ENCODE data around the gene TSC22D4. TPM values are rescaled to one million over a fixed set of nuclear protein-coding genes. Genes with fewer than 3 reads are reported as not detected.

The TSC22D4 gene
- polyA plus RNA-seq, 3 donors = 23.8 to 91.5 (median 26.3) TPM

GRCh38 chr7:100423315-100423714 lies 55.7 kb downstream of the TSC22D4 start:
- DNase-seq = no peak
- H3K27me3 Mint-ChIP-seq (ENCODE audit: low read depth in 3 of 3) = peaks cover 1 to 4% (median 2%) of the 10 kb centered on the region in 3 donors
- intact Hi-C loops (cut with micrococcal nuclease) = no loop called here
- WGBS (ENCODE audit: insufficient coverage) = no CpG with 5 or more reads among the region's 6 CpGs
- no peaks in the 10 kb centered on the region for H3K9me3 ChIP-seq (replicated peaks in 1 of 2; ENCODE audit: control insufficient read depth in 1 of 2, insufficient read depth in 1 of 2, low read length in 2 of 2)
- no peak overlapping the region for H3K4me3 Mint-ChIP-seq
- no peak overlapping the region for H3K9ac ChIP-seq (ENCODE audit: insufficient read depth, low read length, poor library complexity, severe bottlenecking)
- no peaks in the 10 kb centered on the region for H3K27me3 ChIP-seq (ENCODE audit: control insufficient read depth in 2 of 2, insufficient read depth in 2 of 2, low read length in 2 of 2)
- no peak overlapping the region for H2AFZ ChIP-seq (ENCODE audit: insufficient read depth, low read depth, low read length, poor library complexity, severe bottlenecking)
- peaks cover 0 to 2% (median 0%) of the 10 kb centered on the region in 7 donors for H3K9me3 Mint-ChIP-seq
- peaks cover 7 to 8% of the 10 kb centered on the region in 2 donors for H3K4me1 ChIP-seq (ENCODE audit: control insufficient read depth in 1 of 2, insufficient read depth in 2 of 2, low read length in 2 of 2)
- no peaks in the 10 kb centered on the region for H3K79me2 ChIP-seq (ENCODE audit: insufficient read depth, low read length)
- no peak overlapping the region for H3K27ac Mint-ChIP-seq
- H3K27ac ChIP-seq (ENCODE audit: low read depth in 1 of 2, low read length in 2 of 2) = no peak overlapping the region
- no peak overlapping the region for H3K4me3 ChIP-seq (replicated peaks in 1 of 3; ENCODE audit: low read depth in 2 of 3, low read length in 3 of 3)
- no peak for TF ChIP-seq CTCF (IDR thresholded peaks at IDR 0.05)
- H3K4me1 Mint-ChIP-seq = peaks cover 8% of the 10 kb centered on the region
- peaks cover 33 to 52% of the 10 kb centered on the region in 2 donors for H3K36me3 ChIP-seq (replicated peaks in 1 of 2; ENCODE audit: control insufficient read depth in 1 of 2, insufficient read depth in 2 of 2, low read length in 2 of 2)
- no peak overlapping the region for H3K4me2 ChIP-seq (replicated peaks; ENCODE audit: extremely low read depth, low read length, poor library complexity, severe bottlenecking)
- H4K20me1 ChIP-seq (ENCODE audit: insufficient read depth, low read length) = peaks cover 4% of the 10 kb centered on the region
- peaks cover 51 to 53% of the 10 kb centered on the region in 2 donors for H3K36me3 Mint-ChIP-seq

GRCh38 chr7:100419660-100420226 lies 59.3 kb downstream of the TSC22D4 start:
- no peak for TF ChIP-seq CTCF (IDR thresholded peaks at IDR 0.05)
- Histone ChIP-seq H3K9ac (ENCODE audit: insufficient read depth, low read length, poor library complexity, severe bottlenecking) (no peak overlapping the region), H3K36me3 (replicated peaks in 1 of 2; ENCODE audit: control insufficient read depth in 1 of 2, insufficient read depth in 2 of 2, low read length in 2 of 2) (peaks cover 50 to 86% of the 10 kb centered on the region in 2 donors), H3K4me3 (replicated peaks in 1 of 3; ENCODE audit: low read depth in 2 of 3, low read length in 3 of 3) (no peak overlapping the region), H3K27ac (ENCODE audit: low read depth in 1 of 2, low read length in 2 of 2) (no peak overlapping the region), H3K4me2 (replicated peaks; ENCODE audit: extremely low read depth, low read length, poor library complexity, severe bottlenecking) (no peak overlapping the region), H2AFZ (ENCODE audit: insufficient read depth, low read depth, low read length, poor library complexity, severe bottlenecking) (no peak overlapping the region), H3K79me2 (ENCODE audit: insufficient read depth, low read length) (no peaks in the 10 kb centered on the region), H4K20me1 (ENCODE audit: insufficient read depth, low read length) (peaks cover 4% of the 10 kb centered on the region), H3K4me1 (ENCODE audit: control insufficient read depth in 1 of 2, insufficient read depth in 2 of 2, low read length in 2 of 2) (no peaks in the 10 kb centered on the region), H3K27me3 (ENCODE audit: control insufficient read depth in 2 of 2, insufficient read depth in 2 of 2, low read length in 2 of 2) (no peaks in the 10 kb centered on the region), H3K9me3 (replicated peaks in 1 of 2; ENCODE audit: control insufficient read depth in 1 of 2, insufficient read depth in 1 of 2, low read length in 2 of 2) (no peaks in the 10 kb centered on the region)
- Mint-ChIP-seq H3K4me3 (no peak overlapping the region), H3K27me3 (ENCODE audit: low read depth in 3 of 3) (peaks cover 0 to 2% (median 0%) of the 10 kb centered on the region in 3 donors), H3K9me3 (no peaks in the 10 kb centered on the region), H3K27ac (peak overlapping the region in 4 of 7 donors; percentile 4 to 22 (median 6)), H3K4me1 (peaks cover 2% of the 10 kb centered on the region), H3K36me3 (peaks cover 74 to 85% of the 10 kb centered on the region in 2 donors)
- DNase-seq = no peak
- intact Hi-C loops (cut with micrococcal nuclease) = no loop called here
- WGBS (ENCODE audit: insufficient coverage) = no CpG with 5 or more reads among the region's 1 CpG

All from CD14-positive monocyte (primary cell).